Peyer's patch (tissue), 4 donors: ENCODE data around the gene PAM.

Source experiments
- POLR2A ChIP-seq, 2 donors: fragments of 450-650 bp; IDR thresholded peaks; one replicate each; pipeline ENCODE4 v1.5.1; 2017; ENCODE audit warnings: antibody characterized with exemption in 2 of 2, mild to moderate bottlenecking in 2 of 2, moderate library complexity in 2 of 2
- TF ChIP-seq, protein P1 (sequence below), 6 experiments: fragments of 450-650 bp in 4 of 6; fragments of 200-600 bp in 2 of 6; sonication (generic) in 1 of 6; IDR thresholded peaks; one replicate each; pipeline ENCODE4 v1.5.1; 2017 to 2019; ENCODE audit warnings: antibody characterized with exemption in 6 of 6, mild to moderate bottlenecking in 3 of 6, moderate library complexity in 1 of 6

DNA sequence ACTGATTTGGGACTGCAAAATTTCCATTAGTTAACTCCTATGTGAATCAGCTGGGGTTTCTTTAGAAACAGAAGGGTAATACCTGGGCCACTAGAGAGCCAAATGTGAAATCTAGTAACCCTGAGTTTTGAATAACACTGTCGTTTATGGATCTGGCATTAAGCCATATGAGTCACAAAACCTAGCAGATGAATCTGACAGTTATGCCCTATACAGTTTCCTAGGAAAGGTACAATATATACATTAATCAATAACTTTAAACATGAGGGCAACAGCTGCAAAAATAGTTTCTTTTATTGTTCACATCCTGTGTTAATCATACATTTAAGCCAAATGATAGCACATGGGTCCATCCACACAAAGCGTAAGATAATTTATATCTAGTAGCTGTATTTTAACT is 56.9 kb downstream of the PAM start:
- TF ChIP-seq, protein P1, sequence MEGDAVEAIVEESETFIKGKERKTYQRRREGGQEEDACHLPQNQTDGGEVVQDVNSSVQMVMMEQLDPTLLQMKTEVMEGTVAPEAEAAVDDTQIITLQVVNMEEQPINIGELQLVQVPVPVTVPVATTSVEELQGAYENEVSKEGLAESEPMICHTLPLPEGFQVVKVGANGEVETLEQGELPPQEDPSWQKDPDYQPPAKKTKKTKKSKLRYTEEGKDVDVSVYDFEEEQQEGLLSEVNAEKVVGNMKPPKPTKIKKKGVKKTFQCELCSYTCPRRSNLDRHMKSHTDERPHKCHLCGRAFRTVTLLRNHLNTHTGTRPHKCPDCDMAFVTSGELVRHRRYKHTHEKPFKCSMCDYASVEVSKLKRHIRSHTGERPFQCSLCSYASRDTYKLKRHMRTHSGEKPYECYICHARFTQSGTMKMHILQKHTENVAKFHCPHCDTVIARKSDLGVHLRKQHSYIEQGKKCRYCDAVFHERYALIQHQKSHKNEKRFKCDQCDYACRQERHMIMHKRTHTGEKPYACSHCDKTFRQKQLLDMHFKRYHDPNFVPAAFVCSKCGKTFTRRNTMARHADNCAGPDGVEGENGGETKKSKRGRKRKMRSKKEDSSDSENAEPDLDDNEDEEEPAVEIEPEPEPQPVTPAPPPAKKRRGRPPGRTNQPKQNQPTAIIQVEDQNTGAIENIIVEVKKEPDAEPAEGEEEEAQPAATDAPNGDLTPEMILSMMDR (IDR thresholded peaks at IDR 0.05): no peak
- no peak for TF ChIP-seq POLR2A (IDR thresholded peaks at IDR 0.05)
